Transverse colon (tissue), 4 donors: Measurements from ENCODE around the gene MAP2K6.

Source experiments
- EP300 ChIP-seq: sonication (generic); formaldehyde crosslinking; IDR thresholded peaks from one replicate; pipeline ENCODE4 v1.6.1; 2017; ENCODE audit warnings: antibody characterized with exemption, low read depth
- POLR2A ChIP-seq: fragments of 450-650 bp; IDR thresholded peaks from one replicate; pipeline ENCODE4 v1.6.1; 2016; ENCODE audit warnings: antibody characterized with exemption, mild to moderate bottlenecking, moderate library complexity
- POLR2AphosphoS5 ChIP-seq, 3 donors: sonication (generic); formaldehyde crosslinking; IDR thresholded peaks; one replicate each; pipeline ENCODE4 v1.6.1; 2016; ENCODE audit warnings: antibody characterized with exemption in 3 of 3
- TF ChIP-seq, protein P1 (sequence below), 5 experiments: fragments of 200-600 bp in 3 of 5; fragments of 450-650 bp in 2 of 5; sonication (generic) in 3 of 5; IDR thresholded peaks; 1 replicate in 2 of 5; 2 replicates in 3 of 5; pipeline ENCODE4 v1.5.1; 2016 to 2017; ENCODE audit warnings: antibody characterized with exemption in 5 of 5, inconsistent platforms in 3 of 5, mild to moderate bottlenecking in 2 of 5, moderate library complexity in 1 of 5

DNA sequence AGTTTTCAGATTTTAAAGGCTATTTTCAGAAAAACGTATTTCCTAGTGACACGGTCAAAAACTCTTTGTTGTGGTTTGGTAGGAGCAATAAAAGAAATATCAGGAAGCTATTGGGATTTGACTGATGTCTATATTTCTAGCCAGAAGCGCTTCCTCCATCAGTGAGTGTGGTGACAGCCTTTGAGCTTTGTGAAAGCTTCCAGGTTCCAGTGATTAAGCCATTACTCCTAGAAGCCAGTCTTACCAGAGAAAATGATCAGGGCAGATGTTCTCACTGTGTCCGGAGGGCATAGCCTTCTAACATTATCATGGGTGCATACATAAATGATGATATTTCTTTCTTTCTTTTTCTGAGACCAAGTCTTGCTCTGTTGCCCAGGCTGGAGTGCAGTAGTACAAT lies 39.6 kb downstream of the MAP2K6 start:
- TF ChIP-seq, protein P1, sequence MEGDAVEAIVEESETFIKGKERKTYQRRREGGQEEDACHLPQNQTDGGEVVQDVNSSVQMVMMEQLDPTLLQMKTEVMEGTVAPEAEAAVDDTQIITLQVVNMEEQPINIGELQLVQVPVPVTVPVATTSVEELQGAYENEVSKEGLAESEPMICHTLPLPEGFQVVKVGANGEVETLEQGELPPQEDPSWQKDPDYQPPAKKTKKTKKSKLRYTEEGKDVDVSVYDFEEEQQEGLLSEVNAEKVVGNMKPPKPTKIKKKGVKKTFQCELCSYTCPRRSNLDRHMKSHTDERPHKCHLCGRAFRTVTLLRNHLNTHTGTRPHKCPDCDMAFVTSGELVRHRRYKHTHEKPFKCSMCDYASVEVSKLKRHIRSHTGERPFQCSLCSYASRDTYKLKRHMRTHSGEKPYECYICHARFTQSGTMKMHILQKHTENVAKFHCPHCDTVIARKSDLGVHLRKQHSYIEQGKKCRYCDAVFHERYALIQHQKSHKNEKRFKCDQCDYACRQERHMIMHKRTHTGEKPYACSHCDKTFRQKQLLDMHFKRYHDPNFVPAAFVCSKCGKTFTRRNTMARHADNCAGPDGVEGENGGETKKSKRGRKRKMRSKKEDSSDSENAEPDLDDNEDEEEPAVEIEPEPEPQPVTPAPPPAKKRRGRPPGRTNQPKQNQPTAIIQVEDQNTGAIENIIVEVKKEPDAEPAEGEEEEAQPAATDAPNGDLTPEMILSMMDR (IDR thresholded peaks at IDR 0.05) = no peak
- TF ChIP-seq POLR2AphosphoS5 (IDR thresholded peaks at IDR 0.05) (no peak), POLR2A (no peak), EP300 (no peak)
